Astrocyte of the cerebellum (primary cell): Measurements from ENCODE around the gene SYNE2.

Experiments
- DNase-seq: peaks from one replicate; pipeline ENCODE4 v3.0.0-alpha.2; 2011; ENCODE audit warnings: low read depth
- H3K4me3 ChIP-seq: 2 replicates; pipeline ENCODE4 v1.5.1; 2011; ENCODE audit warnings: mild to moderate bottlenecking, low read depth, low read length, moderate library complexity
- in situ Hi-C: cut with HindIII; loops from 2 replicates; pipeline ENCODE4 v1.10.0; 2017; ENCODE audit warnings: low sequenced_read_pairs
- TF ChIP-seq, protein P1 (sequence below): IDR thresholded peaks from 2 replicates; pipeline ENCODE4 v1.5.1; 2012; ENCODE audit warnings: low read length, low read depth, moderate library complexity, mild to moderate bottlenecking; ENCODE audit errors: missing control alignments

SYNE2 gene

GRCh38 chr14:64260418-64260817 is 407.6 kb downstream of the SYNE2 start:
- no peak for DNase-seq
- H3K4me3 ChIP-seq, result no peak overlapping the region
- in situ Hi-C loops, result no loop called here
- TF ChIP-seq, protein P1, sequence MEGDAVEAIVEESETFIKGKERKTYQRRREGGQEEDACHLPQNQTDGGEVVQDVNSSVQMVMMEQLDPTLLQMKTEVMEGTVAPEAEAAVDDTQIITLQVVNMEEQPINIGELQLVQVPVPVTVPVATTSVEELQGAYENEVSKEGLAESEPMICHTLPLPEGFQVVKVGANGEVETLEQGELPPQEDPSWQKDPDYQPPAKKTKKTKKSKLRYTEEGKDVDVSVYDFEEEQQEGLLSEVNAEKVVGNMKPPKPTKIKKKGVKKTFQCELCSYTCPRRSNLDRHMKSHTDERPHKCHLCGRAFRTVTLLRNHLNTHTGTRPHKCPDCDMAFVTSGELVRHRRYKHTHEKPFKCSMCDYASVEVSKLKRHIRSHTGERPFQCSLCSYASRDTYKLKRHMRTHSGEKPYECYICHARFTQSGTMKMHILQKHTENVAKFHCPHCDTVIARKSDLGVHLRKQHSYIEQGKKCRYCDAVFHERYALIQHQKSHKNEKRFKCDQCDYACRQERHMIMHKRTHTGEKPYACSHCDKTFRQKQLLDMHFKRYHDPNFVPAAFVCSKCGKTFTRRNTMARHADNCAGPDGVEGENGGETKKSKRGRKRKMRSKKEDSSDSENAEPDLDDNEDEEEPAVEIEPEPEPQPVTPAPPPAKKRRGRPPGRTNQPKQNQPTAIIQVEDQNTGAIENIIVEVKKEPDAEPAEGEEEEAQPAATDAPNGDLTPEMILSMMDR, result no peak

- DNase-seq, result no peak
- TF ChIP-seq, protein P1, result no peak
- H3K4me3 ChIP-seq, result no peak overlapping the region
- in situ Hi-C loops, result no loop called here
Measured at GRCh38 chr14:64265222-64265621, 412.4 kb downstream of the SYNE2 start.

DNA sequence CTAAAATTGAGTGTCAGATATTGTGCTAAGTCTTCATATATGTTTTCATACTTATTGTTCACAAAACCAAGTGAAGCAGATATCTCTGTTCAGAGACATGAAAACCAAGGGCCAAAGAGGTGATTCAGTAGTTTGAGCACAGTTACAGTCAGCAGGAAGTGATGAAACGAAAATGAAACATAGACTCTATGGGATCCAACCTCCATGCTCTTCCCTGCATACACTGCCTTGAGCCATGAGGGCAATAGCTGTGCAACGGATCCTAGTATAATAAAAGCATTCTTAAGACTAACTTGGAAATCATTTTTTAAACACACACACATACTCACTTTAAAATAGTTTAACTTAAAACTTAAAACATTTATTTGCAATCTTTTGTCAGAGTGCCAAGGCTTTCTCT is 413.4 kb downstream of the SYNE2 start:
- TF ChIP-seq, protein P1, result no peak
- no peak for DNase-seq
- in situ Hi-C loops, result no loop called here
- H3K4me3 ChIP-seq, result no peak overlapping the region

DNA sequence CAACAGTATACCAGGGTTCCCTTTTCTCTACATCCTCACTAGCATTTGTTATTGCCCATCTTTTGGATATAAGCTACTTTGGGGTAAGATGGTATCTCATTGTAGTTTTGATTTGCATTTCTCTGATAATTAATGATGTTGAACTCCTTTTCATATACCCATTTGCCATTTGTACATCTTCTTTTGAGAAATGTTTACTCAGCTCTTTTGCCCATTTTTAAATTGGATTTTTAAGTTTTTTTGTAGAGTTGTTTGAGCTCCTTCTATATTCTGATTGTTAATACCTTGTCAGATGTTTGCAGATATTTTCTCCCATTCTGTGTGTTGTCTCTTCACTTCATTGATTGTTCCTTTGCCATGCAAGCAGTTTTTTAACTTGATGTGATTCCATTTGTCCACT is 419.2 kb downstream of the SYNE2 start:
- DNase-seq, result no peak
- TF ChIP-seq, protein P1, result no peak
- in situ Hi-C loops, result no loop called here
- H3K4me3 ChIP-seq, result no peak overlapping the region
